Esophagus muscularis mucosa (tissue), 3 donors: Measurements from ENCODE around the gene RAD51AP1.

ENCODE experiments used
- POLR2A ChIP-seq: fragments of 450-650 bp; IDR thresholded peaks from one replicate; pipeline ENCODE4 v1.6.1; 2017; ENCODE audit warnings: antibody characterized with exemption, moderate library complexity, mild to moderate bottlenecking, low read depth
- TF ChIP-seq, protein P1 (sequence below), 3 experiments: fragments of 200-600 bp in 2 of 3; fragments of 450-650 bp in 1 of 3; sonication (generic) in 2 of 3; IDR thresholded peaks; one replicate each; pipeline ENCODE4 v1.5.1; 2017 to 2019; ENCODE audit warnings: antibody characterized with exemption in 3 of 3, mild to moderate bottlenecking in 2 of 3, moderate library complexity in 1 of 3

DNA sequence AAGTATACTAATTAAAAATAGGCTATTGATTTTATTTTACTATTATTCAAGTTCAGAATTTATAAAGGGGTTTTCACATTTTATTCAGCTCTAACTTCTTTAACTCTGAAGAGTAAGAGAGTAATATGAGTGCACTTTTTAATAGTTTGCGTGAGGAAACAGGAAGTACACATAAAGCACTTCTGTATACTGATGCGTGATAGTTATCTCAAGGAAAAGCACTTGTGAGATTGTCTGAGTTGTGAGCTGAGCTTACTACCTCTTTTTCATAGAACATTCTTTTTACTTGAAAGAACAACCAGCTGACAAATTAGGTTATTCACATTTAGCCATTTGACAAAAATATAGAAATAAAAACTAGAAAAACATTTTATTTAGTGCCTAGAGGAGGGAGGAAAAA is 1.9 kb downstream of the RAD51AP1 start:
- TF ChIP-seq, protein P1, sequence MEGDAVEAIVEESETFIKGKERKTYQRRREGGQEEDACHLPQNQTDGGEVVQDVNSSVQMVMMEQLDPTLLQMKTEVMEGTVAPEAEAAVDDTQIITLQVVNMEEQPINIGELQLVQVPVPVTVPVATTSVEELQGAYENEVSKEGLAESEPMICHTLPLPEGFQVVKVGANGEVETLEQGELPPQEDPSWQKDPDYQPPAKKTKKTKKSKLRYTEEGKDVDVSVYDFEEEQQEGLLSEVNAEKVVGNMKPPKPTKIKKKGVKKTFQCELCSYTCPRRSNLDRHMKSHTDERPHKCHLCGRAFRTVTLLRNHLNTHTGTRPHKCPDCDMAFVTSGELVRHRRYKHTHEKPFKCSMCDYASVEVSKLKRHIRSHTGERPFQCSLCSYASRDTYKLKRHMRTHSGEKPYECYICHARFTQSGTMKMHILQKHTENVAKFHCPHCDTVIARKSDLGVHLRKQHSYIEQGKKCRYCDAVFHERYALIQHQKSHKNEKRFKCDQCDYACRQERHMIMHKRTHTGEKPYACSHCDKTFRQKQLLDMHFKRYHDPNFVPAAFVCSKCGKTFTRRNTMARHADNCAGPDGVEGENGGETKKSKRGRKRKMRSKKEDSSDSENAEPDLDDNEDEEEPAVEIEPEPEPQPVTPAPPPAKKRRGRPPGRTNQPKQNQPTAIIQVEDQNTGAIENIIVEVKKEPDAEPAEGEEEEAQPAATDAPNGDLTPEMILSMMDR (IDR thresholded peaks at IDR 0.05), result no peak
- no peak for TF ChIP-seq POLR2A
